ENCODE data around the gene SCAMP3.

The SCAMP3 gene

GRCh38 chr1:155282488-155283091, 20.4 kb upstream of the SCAMP3 start:
- Histone ChIP-seq H3K27ac (no peak overlapping the region), H3K9me3 (no peaks in the 10 kb centered on the region), H3K27me3 (peaks cover 24% of the 10 kb centered on the region), H3K4me1 (ENCODE audit: control insufficient read depth in 1 of 2, insufficient read depth in 1 of 2, low read depth in 1 of 2, low read length in 1 of 2) (peaks cover 6 to 8% of the 10 kb centered on the region in 2 experiments), H3K4me3 (ENCODE audit: low read depth in 1 of 2, low read length in 1 of 2) (no peak overlapping the region), H3K36me3 (no peaks in the 10 kb centered on the region)
- no peak for TF ChIP-seq CTCF (IDR thresholded peaks at IDR 0.05)

- Histone ChIP-seq H3K27ac (no peak overlapping the region), H3K36me3 (no peaks in the 10 kb centered on the region), H3K9me3 (no peaks in the 10 kb centered on the region), H3K4me1 (ENCODE audit: control insufficient read depth in 1 of 2, insufficient read depth in 1 of 2, low read depth in 1 of 2, low read length in 1 of 2) (peaks cover 15 to 18% of the 10 kb centered on the region in 2 experiments), H3K4me3 (ENCODE audit: low read depth in 1 of 2, low read length in 1 of 2) (no peak overlapping the region), H3K27me3 (peaks cover 31% of the 10 kb centered on the region)
- no peak for TF ChIP-seq CTCF (IDR thresholded peaks at IDR 0.05)
These were observed 17.1 kb upstream of the SCAMP3 start for GRCh38 chr1:155279268-155279667.

- H3K4me1 ChIP-seq (ENCODE audit: control insufficient read depth in 1 of 2, insufficient read depth in 1 of 2, low read depth in 1 of 2, low read length in 1 of 2): peaks cover 18 to 21% of the 10 kb centered on the region in 2 experiments
- peaks cover 31% of the 10 kb centered on the region for H3K27me3 ChIP-seq
- H3K4me3 ChIP-seq (ENCODE audit: low read depth in 1 of 2, low read length in 1 of 2): no peak overlapping the region
- TF ChIP-seq CTCF (IDR thresholded peaks at IDR 0.05): no peak
- H3K36me3 ChIP-seq: no peaks in the 10 kb centered on the region
- H3K27ac ChIP-seq: no peak overlapping the region
- no peaks in the 10 kb centered on the region for H3K9me3 ChIP-seq
These were observed 16.6 kb upstream of the SCAMP3 start for GRCh38 chr1:155278689-155279160.

- peaks cover 31% of the 10 kb centered on the region for H3K27me3 ChIP-seq
These were observed 15.9 kb upstream of the SCAMP3 start for GRCh38 chr1:155277902-155278688.

More at GRCh38 chr1:155277902-155278688, 15.9 kb upstream of the SCAMP3 start:
- Histone ChIP-seq H3K27ac (no peak overlapping the region), H3K9me3 (no peaks in the 10 kb centered on the region), H3K4me3 (ENCODE audit: low read depth in 1 of 2, low read length in 1 of 2) (peak overlapping the region; percentile 62 to 71), H3K36me3 (no peaks in the 10 kb centered on the region), H3K4me1 (ENCODE audit: control insufficient read depth in 1 of 2, insufficient read depth in 1 of 2, low read depth in 1 of 2, low read length in 1 of 2) (peaks cover 22 to 25% of the 10 kb centered on the region in 2 experiments)
- no peak for TF ChIP-seq CTCF (IDR thresholded peaks at IDR 0.05)

All from neutrophil (primary cell).